ENCODE data around the gene PASD1. TPM values are rescaled to one million over a fixed set of nuclear protein-coding genes. Genes with fewer than 3 reads are reported as not detected.
"Not testable (repeated sequence)": the region's sequence is repeated elsewhere in the genome, so short reads cannot be mapped to it uniquely, and the experiment has no call there.

PASD1 gene
- total RNA-seq, 2 donors from 2014 or later, result not detected

GRCh38 chrX:151641564-151641963 is 78.1 kb downstream of the PASD1 start:
- no peak for DNase-seq
- H3K9me3 ChIP-seq (ENCODE audit: control insufficient read depth, low read length, poor library complexity, severe bottlenecking), result no peaks in the 10 kb centered on the region
- H3K27me3 Mint-ChIP-seq, result peaks cover 8% of the 10 kb centered on the region
- no peak for ATAC-seq
- no peaks in the 10 kb centered on the region for H3K4me1 Mint-ChIP-seq
- no peaks in the 10 kb centered on the region for H3K36me3 Mint-ChIP-seq (ENCODE audit: low read depth)
- H3K4me3 Mint-ChIP-seq, result no peak overlapping the region
- no peak overlapping the region for H3K27ac Mint-ChIP-seq

GRCh38 chrX:151675121-151675746 is 111.8 kb downstream of the PASD1 start:
- ATAC-seq (no peak), DNase-seq (no peak)
- no peaks in the 10 kb centered on the region for H3K4me1 Mint-ChIP-seq
- no peaks in the 10 kb centered on the region for H3K9me3 ChIP-seq (ENCODE audit: control insufficient read depth, low read length, poor library complexity, severe bottlenecking)
- peaks cover 12% of the 10 kb centered on the region for H3K27me3 Mint-ChIP-seq
- H3K27ac Mint-ChIP-seq, result no peak overlapping the region
- no peaks in the 10 kb centered on the region for H3K36me3 Mint-ChIP-seq (ENCODE audit: low read depth)
- no peak overlapping the region for H3K4me3 Mint-ChIP-seq

- no peak for DNase-seq
- Mint-ChIP-seq H3K4me1 (no peaks in the 10 kb centered on the region), H3K27me3 (peaks cover 11% of the 10 kb centered on the region), H3K27ac (no peak overlapping the region), H3K36me3 (ENCODE audit: low read depth) (no peaks in the 10 kb centered on the region), H3K4me3 (no peak overlapping the region)
- no peaks in the 10 kb centered on the region for H3K9me3 ChIP-seq (ENCODE audit: control insufficient read depth, low read length, poor library complexity, severe bottlenecking)
- no peak for ATAC-seq
These were observed 112.7 kb downstream of the PASD1 start for GRCh38 chrX:151676196-151676595.

- ATAC-seq (no peak), DNase-seq (no peak)
- Mint-ChIP-seq H3K4me3 (no peak overlapping the region), H3K27me3 (peaks cover 9% of the 10 kb centered on the region), H3K27ac (no peak overlapping the region), H3K36me3 (ENCODE audit: low read depth) (no peaks in the 10 kb centered on the region), H3K4me1 (peaks cover 5% of the 10 kb centered on the region)
- no peaks in the 10 kb centered on the region for H3K9me3 ChIP-seq (ENCODE audit: control insufficient read depth, low read length, poor library complexity, severe bottlenecking)
These were observed 116.4 kb downstream of the PASD1 start for GRCh38 chrX:151679798-151680402.

GRCh38 chrX:151680805-151681204 is 117.3 kb downstream of the PASD1 start:
- H3K4me1 Mint-ChIP-seq, result peaks cover 5% of the 10 kb centered on the region
- peak; percentile 39 for ATAC-seq
- no peak overlapping the region for H3K27ac Mint-ChIP-seq
- no peaks in the 10 kb centered on the region for H3K9me3 ChIP-seq (ENCODE audit: control insufficient read depth, low read length, poor library complexity, severe bottlenecking)
- H3K4me3 Mint-ChIP-seq, result no peak overlapping the region
- DNase-seq, result peak; percentile 14 to 27 (median 14)
- H3K27me3 Mint-ChIP-seq, result peaks cover 9% of the 10 kb centered on the region
- no peaks in the 10 kb centered on the region for H3K36me3 Mint-ChIP-seq (ENCODE audit: low read depth)

GRCh38 chrX:151687635-151688034 is 124.2 kb downstream of the PASD1 start:
- H3K36me3 Mint-ChIP-seq (ENCODE audit: low read depth), result no peaks in the 10 kb centered on the region
- H3K27me3 Mint-ChIP-seq, result no peaks in the 10 kb centered on the region
- H3K9me3 ChIP-seq (ENCODE audit: control insufficient read depth, low read length, poor library complexity, severe bottlenecking), result no peaks in the 10 kb centered on the region
- no peak overlapping the region for H3K27ac Mint-ChIP-seq
- peaks cover 5% of the 10 kb centered on the region for H3K4me1 Mint-ChIP-seq
- DNase-seq (no peak), ATAC-seq (no peak)
- H3K4me3 Mint-ChIP-seq, result no peak overlapping the region

- H3K36me3 Mint-ChIP-seq (ENCODE audit: low read depth), result no peaks in the 10 kb centered on the region
- no peaks in the 10 kb centered on the region for H3K4me1 Mint-ChIP-seq
- no peak overlapping the region for H3K27ac Mint-ChIP-seq
- DNase-seq (no peak), ATAC-seq (no peak)
- no peaks in the 10 kb centered on the region for H3K9me3 ChIP-seq (ENCODE audit: control insufficient read depth, low read length, poor library complexity, severe bottlenecking)
- peaks cover 5% of the 10 kb centered on the region for H3K27me3 Mint-ChIP-seq
- H3K4me3 Mint-ChIP-seq, result no peak overlapping the region
These were observed 125.2 kb downstream of the PASD1 start for GRCh38 chrX:151688695-151689094.

GRCh38 chrX:151692825-151693224 is 129.3 kb downstream of the PASD1 start:
- H3K9me3 ChIP-seq (ENCODE audit: control insufficient read depth, low read length, poor library complexity, severe bottlenecking), result no peaks in the 10 kb centered on the region
- Mint-ChIP-seq H3K4me1 (no peaks in the 10 kb centered on the region), H3K27me3 (peaks cover 21% of the 10 kb centered on the region), H3K27ac (no peak overlapping the region), H3K36me3 (ENCODE audit: low read depth) (no peaks in the 10 kb centered on the region), H3K4me3 (no peak overlapping the region)
- DNase-seq, result no peak
- ATAC-seq, result no peak

GRCh38 chrX:151694121-151694520 is 130.6 kb downstream of the PASD1 start:
- no peak for ATAC-seq
- Mint-ChIP-seq H3K36me3 (ENCODE audit: low read depth) (no peaks in the 10 kb centered on the region), H3K4me1 (no peaks in the 10 kb centered on the region), H3K27me3 (peaks cover 21% of the 10 kb centered on the region), H3K4me3 (no peak overlapping the region), H3K27ac (no peak overlapping the region)
- DNase-seq, result no peak
- H3K9me3 ChIP-seq (ENCODE audit: control insufficient read depth, low read length, poor library complexity, severe bottlenecking), result no peaks in the 10 kb centered on the region

- H3K27me3 Mint-ChIP-seq, result peaks cover 21% of the 10 kb centered on the region
- DNase-seq, result no peak
- no peaks in the 10 kb centered on the region for H3K36me3 Mint-ChIP-seq (ENCODE audit: low read depth)
- no peaks in the 10 kb centered on the region for H3K9me3 ChIP-seq (ENCODE audit: control insufficient read depth, low read length, poor library complexity, severe bottlenecking)
- no peak within 1 kb of the TSS for H3K27ac Mint-ChIP-seq
- H3K4me1 Mint-ChIP-seq, result no peaks in the 10 kb centered on the region
- H3K4me3 Mint-ChIP-seq, result no peak within 1 kb of the TSS
- ATAC-seq, result no peak
These were observed 131.4 kb downstream of the PASD1 start, which contains the start of gene PRRG3 for GRCh38 chrX:151694661-151695582. Gene PRRG3 (plus strand): TSS chrX:151695458. CDS start chrX:151698815, 3,357 bp downstream.

GRCh38 chrX:151695583-151696340 is 132.3 kb downstream of the PASD1 start:
- ATAC-seq, result no peak
- no peaks in the 10 kb centered on the region for H3K9me3 ChIP-seq (ENCODE audit: control insufficient read depth, low read length, poor library complexity, severe bottlenecking)
- no peaks in the 10 kb centered on the region for H3K4me1 Mint-ChIP-seq
- no peak overlapping the region for H3K27ac Mint-ChIP-seq
- peaks cover 21% of the 10 kb centered on the region for H3K27me3 Mint-ChIP-seq
- no peaks in the 10 kb centered on the region for H3K36me3 Mint-ChIP-seq (ENCODE audit: low read depth)
- no peak overlapping the region for H3K4me3 Mint-ChIP-seq
- DNase-seq, result no peak

GRCh38 chrX:151697082-151697481 is 133.6 kb downstream of the PASD1 start:
- ATAC-seq, result not testable (repeated sequence)

GRCh38 chrX:151697522-151697921 is 134.0 kb downstream of the PASD1 start:
- no peak for ATAC-seq
- Mint-ChIP-seq H3K4me1 (no peaks in the 10 kb centered on the region), H3K36me3 (ENCODE audit: low read depth) (no peaks in the 10 kb centered on the region), H3K4me3 (no peak overlapping the region), H3K27ac (no peak overlapping the region), H3K27me3 (peaks cover 21% of the 10 kb centered on the region)
- H3K9me3 ChIP-seq (ENCODE audit: control insufficient read depth, low read length, poor library complexity, severe bottlenecking), result no peaks in the 10 kb centered on the region
- no peak for DNase-seq

More at GRCh38 chrX:151697082-151697481, 133.6 kb downstream of the PASD1 start:
- H3K9me3 ChIP-seq (ENCODE audit: control insufficient read depth, low read length, poor library complexity, severe bottlenecking); H3K36me3 Mint-ChIP-seq (ENCODE audit: low read depth); H3K27ac Mint-ChIP-seq; DNase-seq; H3K4me1 Mint-ChIP-seq; H3K4me3 Mint-ChIP-seq: not testable (repeated sequence)
- peaks cover 21% of the 10 kb centered on the region for H3K27me3 Mint-ChIP-seq
